Measurements from ENCODE around the gene NDUFS2.

- no peak for TF ChIP-seq POLR2AphosphoS5 (IDR thresholded peaks at IDR 0.05)
- no peak for TF ChIP-seq CTCF (IDR thresholded peaks at IDR 0.05)
- TF ChIP-seq POLR2A (IDR thresholded peaks at IDR 0.05) = no peak
- no peak for TF ChIP-seq EP300 (IDR thresholded peaks at IDR 0.05)
These were observed 13.8 kb upstream of the NDUFS2 start for GRCh38 chr1:161188381-161188780.

Measured in stomach (tissue), 4 donors.